Measurements from ENCODE around the gene ACOX1.
"Not testable (repeated sequence)": the region's sequence is repeated elsewhere in the genome, so short reads cannot be mapped to it uniquely, and the experiment has no call there.

Gene ACOX1

GRCh38 chr17:75981019-75981615 is 2.2 kb upstream of the ACOX1 start:
- no peak for DNase-seq (ENCODE audit: low spot score)

- no peak for DNase-seq (ENCODE audit: low spot score)
These were observed 1.4 kb upstream of the ACOX1 start for GRCh38 chr17:75980188-75981018.

DNA sequence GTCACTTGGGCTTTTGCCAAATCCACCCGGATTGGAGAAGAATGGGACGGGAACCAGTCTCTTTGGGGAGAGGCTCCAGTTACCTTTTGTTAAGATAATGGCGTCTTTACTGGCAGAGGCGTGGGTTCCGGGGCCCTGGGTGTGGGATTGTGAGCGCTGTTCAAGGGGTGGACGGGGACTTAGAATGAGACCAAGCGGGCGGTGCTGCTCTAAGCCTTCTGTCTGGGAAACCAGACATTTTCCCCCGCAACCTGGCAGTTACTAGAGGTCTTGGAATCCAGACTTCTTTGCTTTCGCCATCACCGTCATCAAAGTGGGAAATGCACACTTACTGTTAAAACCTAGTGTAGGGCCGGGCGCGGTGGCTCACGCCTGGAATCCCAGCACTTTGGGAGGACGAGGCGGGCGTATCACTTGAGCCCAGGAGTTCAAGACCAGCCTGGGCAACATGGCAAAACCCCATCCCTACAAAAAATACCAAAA is 780 bp upstream of the ACOX1 start:
- DNase-seq (ENCODE audit: low spot score) = no peak

DNA sequence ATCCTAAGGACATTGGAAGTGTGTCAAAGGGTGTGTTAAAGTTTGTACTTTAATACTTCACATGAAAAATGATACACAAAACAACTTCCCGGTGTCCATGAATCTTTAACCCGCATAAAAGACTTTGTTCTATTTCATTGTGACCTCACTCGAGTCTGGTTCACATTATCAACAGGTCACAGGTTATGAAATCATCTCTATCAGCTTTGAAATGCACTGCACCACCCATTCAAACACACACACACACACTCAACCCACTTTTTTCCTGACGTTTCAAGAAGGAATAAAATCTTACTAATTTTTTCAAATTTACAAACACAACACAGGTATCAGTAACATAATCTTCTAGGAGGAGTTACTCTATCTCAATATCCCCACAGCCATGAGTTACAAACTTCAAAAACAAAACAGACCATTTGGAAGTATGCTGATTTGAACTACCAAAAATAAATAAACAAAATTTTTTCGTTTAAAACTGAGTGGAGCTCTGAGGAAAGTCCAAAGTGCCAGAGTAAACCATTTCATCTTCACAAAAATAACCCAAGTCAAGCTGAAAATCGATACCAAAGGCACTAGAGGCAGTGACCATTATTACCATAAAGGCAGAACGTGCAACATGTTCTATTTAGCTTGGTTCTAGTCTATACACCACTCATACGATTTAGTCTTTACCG is 2.7 kb downstream of the ACOX1 start:
- no peak for DNase-seq (ENCODE audit: low spot score)

- DNase-seq (ENCODE audit: low spot score) = no peak
These were observed 3.2 kb downstream of the ACOX1 start for GRCh38 chr17:75975757-75976174.

- not testable (repeated sequence) for DNase-seq (ENCODE audit: low spot score)
These were observed 3.8 kb downstream of the ACOX1 start for GRCh38 chr17:75975187-75975586.

GRCh38 chr17:75970626-75971025 is 8.3 kb downstream of the ACOX1 start:
- no peak for DNase-seq (ENCODE audit: low spot score)

GRCh38 chr17:75970011-75970523 is 8.9 kb downstream of the ACOX1 start:
- no peak for DNase-seq (ENCODE audit: low spot score)

DNA sequence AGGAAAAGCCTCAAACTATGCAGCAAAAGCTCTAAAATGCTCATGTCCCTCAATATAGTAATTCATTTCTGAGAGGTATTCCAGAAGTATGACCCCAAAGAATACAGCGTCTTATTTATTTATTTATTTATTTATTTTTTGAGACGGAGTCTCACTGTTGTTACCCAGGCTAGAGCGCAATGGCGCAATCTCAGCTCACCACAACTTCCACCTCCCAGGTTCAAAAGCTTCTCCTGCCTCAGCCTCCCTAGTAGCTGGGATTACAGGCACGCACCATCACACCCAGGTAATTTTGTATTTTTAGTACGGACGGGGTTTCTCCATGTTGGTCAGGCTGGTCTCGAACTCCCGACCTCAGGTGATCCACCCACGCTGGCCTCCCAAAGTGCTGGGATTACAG is 9.9 kb downstream of the ACOX1 start:
- not testable (repeated sequence) for DNase-seq (ENCODE audit: low spot score)

DNA sequence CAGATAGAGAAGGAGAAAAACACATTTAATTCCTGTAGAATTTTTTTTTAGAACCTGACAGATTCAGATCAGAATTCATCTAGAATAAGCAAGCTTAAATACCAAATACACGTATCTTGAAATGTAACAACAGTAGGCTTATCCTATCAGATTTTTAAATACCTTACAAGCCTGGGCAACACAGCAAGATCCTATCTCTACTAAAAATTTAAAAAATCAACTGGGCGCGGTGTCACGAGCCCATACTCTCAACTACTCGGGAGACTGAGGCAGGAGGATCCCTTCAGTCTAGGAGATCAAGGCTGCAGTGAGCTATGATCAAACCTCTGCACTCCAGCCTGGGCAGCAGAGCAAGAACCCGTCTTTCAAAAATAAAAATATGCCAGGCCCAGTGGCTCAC is 13.5 kb downstream of the ACOX1 start:
- DNase-seq (ENCODE audit: low spot score) = no peak

DNA sequence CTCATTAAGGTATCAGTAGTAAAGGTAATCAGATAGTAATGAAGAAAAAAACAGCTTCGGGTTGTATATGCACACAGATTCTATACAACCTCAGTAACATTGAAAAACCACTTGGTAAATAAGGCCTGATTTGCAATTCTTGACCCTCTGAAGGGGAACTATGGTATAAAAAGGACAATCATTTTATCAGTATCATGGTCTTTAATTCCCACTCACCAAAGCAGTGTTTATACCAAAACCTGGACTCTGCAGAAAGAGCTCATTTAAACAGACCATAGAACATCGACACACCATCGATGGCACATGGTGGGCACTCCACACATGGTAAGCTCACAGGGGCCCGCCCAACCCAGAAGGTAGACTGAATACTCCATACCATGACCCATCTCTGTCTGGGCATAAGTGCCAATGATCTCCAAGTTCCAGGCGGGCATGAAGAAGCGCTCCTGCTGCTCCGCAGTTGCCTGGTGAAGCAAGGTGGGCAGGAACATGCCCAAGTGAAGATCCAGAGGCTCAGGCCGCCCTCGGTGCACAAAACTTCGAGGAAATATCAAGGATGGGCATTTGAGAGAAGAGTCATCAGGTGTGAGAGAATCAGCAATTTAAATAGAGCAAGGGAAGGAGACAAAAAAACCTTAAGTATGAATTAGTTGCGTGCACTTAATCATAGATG is 19.0 kb downstream of the ACOX1 start:
- DNase-seq (ENCODE audit: low spot score) = no peak

DNA sequence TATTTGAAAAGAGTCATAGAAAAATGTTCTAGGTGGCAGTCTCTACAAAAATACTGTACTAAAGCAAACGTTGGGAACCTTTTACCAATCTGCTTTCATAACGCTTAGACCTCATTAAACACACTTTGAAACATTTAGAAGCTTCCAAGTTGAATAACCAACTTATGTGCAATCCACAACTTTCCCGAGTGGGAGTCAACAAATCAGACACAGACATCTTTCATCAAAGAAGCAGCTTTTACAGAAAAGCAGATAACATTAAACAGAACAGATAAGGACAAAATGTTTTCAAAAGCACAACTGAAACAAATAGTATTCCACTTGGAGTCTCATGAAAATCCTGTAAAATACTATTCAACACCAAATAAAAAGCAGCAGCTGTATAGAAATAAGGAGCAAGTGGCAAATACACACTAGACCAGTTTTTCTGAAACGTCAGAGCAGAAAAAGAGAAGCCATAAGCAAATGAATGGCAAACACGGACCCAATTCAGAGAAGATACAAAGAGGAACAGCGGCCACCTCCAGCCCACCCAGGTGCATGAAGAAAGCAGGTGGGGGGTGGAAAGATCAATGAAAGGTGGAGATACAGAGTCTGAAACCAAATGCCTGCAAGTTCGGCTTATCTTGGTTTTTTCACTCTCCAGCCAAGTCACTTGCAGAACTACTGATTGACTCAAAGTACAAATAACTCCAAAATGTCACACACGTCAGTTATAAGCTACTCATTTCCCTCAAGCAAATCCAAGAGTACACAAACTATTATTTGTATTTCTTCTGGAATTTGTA is 19.7 kb downstream of the ACOX1 start:
- DNase-seq (ENCODE audit: low spot score) = no peak

- peak; percentile 41 for DNase-seq (ENCODE audit: low spot score)
These were observed 28.0 kb downstream of the ACOX1 start for GRCh38 chr17:75950855-75951554.

DNA sequence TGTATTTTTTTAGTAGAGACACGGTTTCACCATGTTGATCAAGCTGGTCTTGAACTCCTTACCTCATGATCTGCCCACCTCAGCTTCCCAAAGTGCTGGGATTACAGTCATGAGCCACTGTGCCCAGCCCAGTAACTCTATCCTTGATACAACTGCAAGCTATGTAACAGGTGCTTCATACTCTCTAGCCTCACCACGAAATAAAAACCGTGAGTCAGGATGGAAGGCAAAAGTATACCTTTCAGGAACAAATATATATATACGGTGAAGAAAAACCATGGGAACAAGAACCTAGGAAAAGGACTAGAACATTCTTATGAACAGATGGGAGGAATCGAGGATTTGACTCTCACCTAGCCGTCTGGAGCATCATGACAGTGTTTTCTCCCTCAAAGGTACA is 28.5 kb downstream of the ACOX1 start:
- DNase-seq (ENCODE audit: low spot score) = no peak

DNA sequence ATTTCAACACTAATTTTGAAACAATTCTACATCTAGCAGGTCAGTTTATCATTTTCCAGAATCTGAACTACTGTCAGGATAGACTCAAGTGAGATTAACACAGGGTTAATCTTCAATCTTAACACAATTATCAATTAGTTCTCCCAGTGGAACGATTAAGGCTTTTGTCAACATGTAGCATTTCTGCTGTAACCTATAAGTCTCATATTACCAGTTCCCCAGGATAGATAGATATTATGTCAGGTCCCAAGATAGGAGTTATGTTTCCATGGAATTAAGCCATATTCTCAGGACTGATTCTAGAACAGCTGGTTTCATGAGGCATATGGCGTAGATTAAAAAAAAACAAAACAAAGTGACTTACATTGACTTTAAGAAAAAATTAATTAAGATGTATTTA is 33.8 kb downstream of the ACOX1 start:
- DNase-seq (ENCODE audit: low spot score) = no peak

GRCh38 chr17:75943491-75943890 is 35.5 kb downstream of the ACOX1 start:
- DNase-seq (ENCODE audit: low spot score) = no peak

- no peak for DNase-seq (ENCODE audit: low spot score)
These were observed 36.5 kb downstream of the ACOX1 start for GRCh38 chr17:75942473-75942872.

DNA sequence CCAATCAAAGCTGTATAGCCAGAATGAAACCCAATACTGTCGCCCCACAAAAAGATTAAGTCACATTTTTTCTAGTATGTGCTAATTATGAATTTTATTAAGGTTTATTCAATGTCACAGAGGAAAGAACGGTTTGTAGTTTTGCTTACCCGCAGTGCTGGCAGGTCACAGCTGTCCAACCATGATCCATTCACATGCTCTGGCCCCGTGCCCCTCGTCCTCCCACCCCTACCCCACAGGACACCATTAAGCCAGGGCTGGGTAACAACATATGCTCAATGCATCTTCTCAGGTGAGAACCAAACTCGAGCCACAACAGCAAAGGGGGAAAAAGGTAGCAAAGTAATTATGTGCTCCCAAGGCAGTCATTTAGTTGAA is 37.5 kb downstream of the ACOX1 start:
- no peak for DNase-seq (ENCODE audit: low spot score)

DNA sequence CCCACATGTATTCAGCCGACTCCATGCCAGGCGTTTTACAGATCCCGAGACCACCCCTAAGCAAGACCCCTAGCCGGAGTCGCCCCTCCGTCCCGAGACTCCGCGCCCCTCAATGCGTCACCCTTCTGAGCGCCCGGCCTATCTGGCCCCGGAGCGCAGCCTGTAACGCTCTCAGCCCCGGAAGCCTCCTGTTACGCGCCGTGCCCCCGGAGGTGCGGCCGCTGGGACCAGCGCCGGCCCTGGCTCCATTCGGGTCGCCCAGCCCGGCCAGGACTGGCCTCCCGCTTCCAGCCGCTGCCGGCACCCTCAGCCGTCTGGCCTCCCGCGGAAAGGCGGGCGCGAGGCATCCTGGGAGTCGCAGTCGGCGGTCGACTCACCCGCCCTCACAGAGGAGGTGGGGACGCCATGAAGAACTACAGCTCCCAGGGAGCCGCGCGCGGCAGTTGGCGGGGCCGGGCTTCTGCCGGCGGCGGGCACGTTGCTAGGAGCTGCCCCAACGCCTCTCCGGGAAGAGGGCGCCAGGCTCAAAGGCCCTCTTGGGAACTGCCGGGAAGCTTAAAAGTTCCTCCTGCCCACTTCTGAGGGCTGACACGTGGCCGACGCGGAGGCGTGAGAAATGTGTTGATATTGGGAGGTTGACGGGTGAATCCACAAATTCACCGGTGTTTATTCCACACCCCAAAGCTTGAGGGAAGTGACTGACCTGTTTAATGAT is 38.1 kb downstream of the ACOX1 start, which contains the start of gene FBF1:
FBF1 (minus strand) TSS at position 316 of the 715 bp plus-strand sequence. CDS start 2,893 bp downstream, outside the sequence.
- peak; percentile 92 for DNase-seq (ENCODE audit: low spot score)

DNA sequence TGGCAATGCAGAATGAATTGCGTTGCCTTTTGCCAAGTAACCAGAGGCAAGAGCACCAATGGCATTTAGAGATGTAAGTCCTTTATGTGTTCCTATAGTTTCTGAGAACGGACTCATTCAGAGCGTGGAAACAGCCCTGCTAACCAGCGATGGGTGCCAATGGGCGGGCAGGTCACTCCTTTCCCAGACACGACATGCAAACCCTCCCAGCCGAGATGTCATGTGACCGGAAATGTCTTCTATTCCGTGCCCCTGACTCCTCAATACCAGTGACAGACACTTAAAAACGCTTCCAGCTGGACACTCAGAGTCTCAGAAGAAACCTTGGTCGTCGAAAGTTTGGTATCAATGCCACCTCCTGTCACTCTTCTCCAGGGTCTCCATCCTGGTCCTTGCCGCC is 41.3 kb downstream of the ACOX1 start:
- DNase-seq (ENCODE audit: low spot score) = no peak
